Neutrophil (primary cell): Measurements from ENCODE around the gene CAPZA1.
A peak's percentile ranks its signal among the peaks of the same experiment; 100 is the strongest.

ENCODE experiments used
- H3K27ac ChIP-seq: fragments of 200-600 bp; sonication (generic); 2 replicates; pipeline ENCODE4 v1.5.1; 2016; ENCODE audit warnings: mild to moderate bottlenecking, moderate library complexity
- H3K27me3 ChIP-seq: fragments of 200-600 bp; sonication (generic); 2 replicates; pipeline ENCODE4 v1.6.0; 2016; ENCODE audit warnings: mild to moderate bottlenecking
- H3K36me3 ChIP-seq: fragments of 200-600 bp; sonication (generic); 2 replicates; pipeline ENCODE4 v1.5.1; 2017
- H3K4me1 ChIP-seq, 2 experiments: fragments of 200-600 bp in 1 of 2; sonication (generic) in 1 of 2; 1 replicate in 1 of 2; 2 replicates in 1 of 2; pipeline versions ENCODE4 v1.5.1 to v1.6.1; 2013 to 2016; ENCODE audit warnings: low read depth in 1 of 2, low read length in 1 of 2, mild to moderate bottlenecking in 1 of 2, moderate library complexity in 1 of 2; ENCODE audit not compliant: control insufficient read depth in 1 of 2, insufficient read depth in 1 of 2
- H3K4me3 ChIP-seq, 2 experiments: fragments of 200-600 bp in 1 of 2; sonication (generic) in 1 of 2; 1 replicate in 1 of 2; 2 replicates in 1 of 2; pipeline ENCODE4 v1.5.1; 2013 to 2016; ENCODE audit warnings: low read depth in 1 of 2, low read length in 1 of 2, mild to moderate bottlenecking in 1 of 2, moderate library complexity in 1 of 2
- H3K9me3 ChIP-seq: fragments of 200-600 bp; sonication (generic); 2 replicates; pipeline ENCODE4 v1.5.1; 2016
- TF ChIP-seq, protein P1 (sequence below): fragments of 200-600 bp; sonication (generic); IDR thresholded peaks from 2 replicates; pipeline ENCODE4 v1.5.1; 2016; ENCODE audit warnings: antibody characterized with exemption

CAPZA1 gene

DNA sequence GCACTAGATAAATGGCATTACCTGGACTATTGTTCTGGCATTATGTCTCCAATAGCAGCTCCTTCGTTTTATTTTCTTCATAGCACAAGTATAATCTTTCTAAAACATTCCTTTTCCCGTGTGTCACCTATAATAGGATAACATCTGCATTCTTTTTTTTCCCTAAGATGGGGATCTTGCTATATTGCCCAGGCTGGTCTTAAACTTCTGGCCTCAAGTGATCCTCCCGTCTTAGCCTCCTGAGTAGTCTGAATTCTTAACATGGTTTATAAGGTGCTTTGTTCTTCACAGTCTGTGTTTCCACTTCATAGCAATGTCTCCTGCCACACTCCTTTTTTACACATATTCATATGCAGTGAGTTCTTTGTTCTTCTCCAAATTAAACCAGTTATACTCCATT lies 46.2 kb downstream of the CAPZA1 start:
- TF ChIP-seq, protein P1, sequence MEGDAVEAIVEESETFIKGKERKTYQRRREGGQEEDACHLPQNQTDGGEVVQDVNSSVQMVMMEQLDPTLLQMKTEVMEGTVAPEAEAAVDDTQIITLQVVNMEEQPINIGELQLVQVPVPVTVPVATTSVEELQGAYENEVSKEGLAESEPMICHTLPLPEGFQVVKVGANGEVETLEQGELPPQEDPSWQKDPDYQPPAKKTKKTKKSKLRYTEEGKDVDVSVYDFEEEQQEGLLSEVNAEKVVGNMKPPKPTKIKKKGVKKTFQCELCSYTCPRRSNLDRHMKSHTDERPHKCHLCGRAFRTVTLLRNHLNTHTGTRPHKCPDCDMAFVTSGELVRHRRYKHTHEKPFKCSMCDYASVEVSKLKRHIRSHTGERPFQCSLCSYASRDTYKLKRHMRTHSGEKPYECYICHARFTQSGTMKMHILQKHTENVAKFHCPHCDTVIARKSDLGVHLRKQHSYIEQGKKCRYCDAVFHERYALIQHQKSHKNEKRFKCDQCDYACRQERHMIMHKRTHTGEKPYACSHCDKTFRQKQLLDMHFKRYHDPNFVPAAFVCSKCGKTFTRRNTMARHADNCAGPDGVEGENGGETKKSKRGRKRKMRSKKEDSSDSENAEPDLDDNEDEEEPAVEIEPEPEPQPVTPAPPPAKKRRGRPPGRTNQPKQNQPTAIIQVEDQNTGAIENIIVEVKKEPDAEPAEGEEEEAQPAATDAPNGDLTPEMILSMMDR: no peak
- Histone ChIP-seq H3K4me1 (peaks cover 0 to 7% of the 10 kb centered on the region in 2 experiments), H3K27me3 (no peaks in the 10 kb centered on the region), H3K9me3 (no peaks in the 10 kb centered on the region), H3K27ac (peak overlapping the region; percentile 15), H3K4me3 (no peak overlapping the region), H3K36me3 (peaks cover 100% of the 10 kb centered on the region)

DNA sequence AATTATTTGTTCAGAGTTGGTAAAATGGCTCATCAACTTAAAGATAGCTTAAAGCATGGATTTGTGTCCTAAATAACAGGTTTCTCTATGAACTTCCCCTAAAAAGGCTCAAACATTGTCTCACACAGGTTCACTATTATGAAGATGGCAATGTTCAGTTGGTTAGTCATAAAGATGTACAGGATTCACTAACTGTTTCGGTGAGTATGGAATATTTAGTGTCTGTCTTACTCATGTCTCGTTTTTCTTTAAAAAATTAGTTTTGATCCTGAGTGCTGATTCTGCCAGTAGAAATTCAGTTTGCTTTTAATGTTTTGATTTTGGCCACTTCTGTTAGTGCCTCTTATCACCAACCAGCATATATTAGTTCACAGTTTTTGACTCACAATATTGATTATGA lies 47.3 kb downstream of the CAPZA1 start:
- Histone ChIP-seq H3K4me3 (no peak overlapping the region), H3K36me3 (peaks cover 100% of the 10 kb centered on the region), H3K27me3 (no peaks in the 10 kb centered on the region), H3K27ac (peak overlapping the region; percentile 3), H3K4me1 (peaks cover 0 to 7% of the 10 kb centered on the region in 2 experiments), H3K9me3 (no peaks in the 10 kb centered on the region)
- TF ChIP-seq, protein P1: no peak

DNA sequence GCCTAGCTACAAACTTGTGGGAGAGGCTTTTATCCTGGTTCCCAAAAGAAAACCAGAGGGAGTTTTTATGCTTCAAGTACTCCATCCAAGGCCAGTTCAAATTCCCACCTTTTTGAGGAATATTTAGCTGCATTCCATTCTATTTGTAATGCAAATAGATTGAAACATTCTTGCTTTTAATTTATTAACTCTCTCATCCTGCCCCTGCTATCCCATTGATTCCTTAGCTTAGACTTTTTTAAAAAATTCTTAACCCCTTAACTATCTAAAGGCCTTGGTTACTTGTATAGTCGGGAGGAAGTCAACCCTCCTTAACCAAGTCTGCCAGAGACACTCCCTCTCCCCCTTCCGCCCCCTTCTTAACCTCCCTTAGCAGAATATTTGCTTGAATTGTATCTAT lies 52.4 kb downstream of the CAPZA1 start:
- no peaks in the 10 kb centered on the region for H3K9me3 ChIP-seq
- TF ChIP-seq, protein P1: no peak
- H3K4me1 ChIP-seq: peaks cover 21 to 26% of the 10 kb centered on the region in 2 experiments
- peaks cover 62% of the 10 kb centered on the region for H3K36me3 ChIP-seq
- no peak overlapping the region for H3K4me3 ChIP-seq
- peak overlapping the region; percentile 72 for H3K27ac ChIP-seq
- peaks cover 15% of the 10 kb centered on the region for H3K27me3 ChIP-seq

DNA sequence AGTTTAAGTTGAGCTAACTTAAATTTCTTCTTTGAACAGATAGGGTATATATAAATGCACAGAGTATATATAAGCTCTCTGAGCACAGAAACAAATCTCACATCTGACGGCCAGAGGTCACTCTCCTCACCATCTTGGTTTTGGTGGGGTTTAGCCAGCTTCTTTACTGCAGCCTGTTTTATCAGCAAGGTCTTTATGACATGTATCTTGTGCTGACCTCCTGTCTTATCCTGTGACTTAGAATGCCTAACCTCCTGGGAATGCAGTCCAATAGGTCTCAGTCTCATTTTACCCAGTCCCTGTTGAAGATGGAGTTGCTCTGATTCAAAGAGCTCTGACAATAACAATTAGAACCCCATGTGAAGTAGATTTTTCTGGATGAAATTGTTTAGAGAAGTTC lies 53.2 kb downstream of the CAPZA1 start:
- Histone ChIP-seq H3K9me3 (no peaks in the 10 kb centered on the region), H3K27me3 (peaks cover 23% of the 10 kb centered on the region), H3K36me3 (peaks cover 54% of the 10 kb centered on the region), H3K4me3 (no peak overlapping the region), H3K27ac (peak overlapping the region; percentile 72), H3K4me1 (peaks cover 21 to 26% of the 10 kb centered on the region in 2 experiments)
- TF ChIP-seq, protein P1: no peak

DNA sequence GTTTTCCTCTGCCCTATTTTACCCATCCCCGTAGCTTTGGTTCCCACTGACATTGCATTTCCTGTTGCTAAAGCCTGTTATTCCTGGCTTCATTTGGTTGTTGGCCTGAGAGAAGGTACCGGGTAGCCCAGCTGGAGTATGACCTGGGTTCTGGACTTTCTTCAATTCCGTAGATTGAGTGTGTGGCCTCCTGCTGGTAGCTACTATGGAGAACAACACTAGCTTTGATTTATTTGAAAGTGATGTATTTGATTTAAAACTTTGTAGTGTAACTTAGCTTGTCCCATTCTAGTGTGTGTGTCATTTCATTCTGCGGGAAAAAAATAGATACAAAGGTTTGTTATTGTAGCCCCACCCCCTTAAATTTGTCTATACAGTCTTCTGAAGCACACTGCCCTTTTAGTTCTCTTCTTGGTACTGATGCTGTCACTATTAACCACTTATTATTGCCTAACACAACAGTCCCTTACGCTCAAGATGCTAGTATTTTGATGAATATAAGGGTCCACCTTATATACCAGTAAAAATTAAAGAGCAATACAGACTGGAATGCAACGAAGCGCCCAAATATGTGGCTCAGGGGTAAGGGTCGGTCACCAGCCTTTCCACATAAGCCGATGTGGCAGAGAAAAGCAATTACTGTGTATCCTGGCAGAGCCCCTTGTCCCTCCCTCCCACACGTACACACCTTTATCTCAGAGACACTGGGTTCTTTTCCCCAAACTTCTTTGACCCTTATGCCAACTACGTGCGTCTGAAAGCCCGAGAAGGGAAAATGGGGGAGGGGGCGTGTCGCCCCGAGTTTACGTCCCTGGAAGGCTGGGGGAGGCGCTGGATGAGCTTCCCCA lies 54.2 kb downstream of the CAPZA1 start:
- H3K27me3 ChIP-seq: peaks cover 23% of the 10 kb centered on the region
- no peaks in the 10 kb centered on the region for H3K9me3 ChIP-seq
- H3K27ac ChIP-seq: peak overlapping the region; percentile 72
- peaks cover 21% of the 10 kb centered on the region in 2 experiments for H3K4me1 ChIP-seq
- peaks cover 44% of the 10 kb centered on the region for H3K36me3 ChIP-seq
- TF ChIP-seq, protein P1: no peak
- H3K4me3 ChIP-seq: peak overlapping the region; percentile 75 to 85
